Breast epithelium (tissue), 3 donors: Measurements from ENCODE around the gene GAPDHS.

Source experiments
- CTCF ChIP-seq, 3 donors: fragments of 450-650 bp; IDR thresholded peaks; one replicate each; pipeline ENCODE4 v1.5.1; 2016 to 2017; ENCODE audit warnings: antibody characterized with exemption in 3 of 3, mild to moderate bottlenecking in 3 of 3, moderate library complexity in 3 of 3
- POLR2A ChIP-seq: fragments of 450-650 bp; IDR thresholded peaks from one replicate; pipeline ENCODE4 v1.6.1; 2016; ENCODE audit warnings: antibody characterized with exemption, mild to moderate bottlenecking, moderate library complexity
- POLR2AphosphoS5 ChIP-seq, 3 donors: sonication (generic); formaldehyde crosslinking; IDR thresholded peaks; one replicate each; pipeline ENCODE4 v1.6.1; 2017; ENCODE audit warnings: antibody characterized with exemption in 3 of 3

GRCh38 chr19:35559781-35560180 is 26.5 kb downstream of the GAPDHS start:
- TF ChIP-seq POLR2A: no peak
- no peak for TF ChIP-seq CTCF (IDR thresholded peaks at IDR 0.05)
- TF ChIP-seq POLR2AphosphoS5 (IDR thresholded peaks at IDR 0.05): no peak
